H1 (cell line): Measurements from ENCODE around the gene EMD. TPM values are rescaled to one million over a fixed set of nuclear protein-coding genes. Genes with fewer than 3 reads are reported as not detected.

ENCODE experiments used
- CTCF ChIA-PET: fragments of 300-600 bp; sonication (Branson Sonifier 250); formaldehyde crosslinking; loops from one replicate; lab custom pipeline; 2021; ENCODE audit not compliant: partially characterized antibody; lab: Charles Lee
- POLR2A ChIA-PET: fragments of 300-600 bp; sonication (Branson Sonifier 250); formaldehyde crosslinking; loops from one replicate; lab custom pipeline; 2021; ENCODE audit warnings: inconsistent platforms; ENCODE audit not compliant: partially characterized antibody; lab: Charles Lee
- DNase-seq, 2 experiments: peaks; one replicate each; pipeline versions ENCODE4 v3.0.0 to v3.0.0-alpha.2; 2010 to 2022; ENCODE audit warnings: low spot score in 2 of 2, low read depth in 1 of 2, mixed read lengths in 1 of 2
- FAIRE-seq: peaks from 2 replicates; lab custom pipeline; 2011; peaks lifted over from hg19 to GRCh38; lab: Jason Lieb, UNC
- H2AFZ ChIP-seq: 2 replicates; pipeline ENCODE4 v1.8.1; 2012; ENCODE audit warnings: low read length, inconsistent platforms
- H2AK5ac ChIP-seq: 2 replicates; pipeline ENCODE4 v1.6.1; 2013; ENCODE audit warnings: low read depth, low read length
- H2BK120ac ChIP-seq: replicated peaks from 2 replicates; pipeline ENCODE3; 2013; ENCODE audit warnings: low read depth, low read length, inconsistent platforms
- H2BK12ac ChIP-seq: 2 replicates; pipeline ENCODE4 v1.6.1; 2013; ENCODE audit warnings: low read depth, low read length
- H2BK15ac ChIP-seq: 2 replicates; pipeline ENCODE4 v1.6.1; 2013; ENCODE audit warnings: low read length
- H2BK20ac ChIP-seq: 2 replicates; pipeline ENCODE4 v1.6.1; 2013; ENCODE audit warnings: low read length
- H2BK5ac ChIP-seq: 2 replicates; pipeline ENCODE4 v1.6.1; 2013; ENCODE audit warnings: low read depth, low read length
- H3K14ac ChIP-seq: 2 replicates; pipeline ENCODE4 v1.6.1; 2013; ENCODE audit warnings: inconsistent platforms; ENCODE audit not compliant: insufficient read length
- H3K18ac ChIP-seq: 2 replicates; pipeline ENCODE4 v1.6.1; 2013; ENCODE audit warnings: low read length; ENCODE audit errors: extremely low read depth
- H3K23ac ChIP-seq: 2 replicates; pipeline ENCODE4 v1.6.1; 2013; ENCODE audit warnings: inconsistent platforms; ENCODE audit not compliant: insufficient read length
- H3K23me2 ChIP-seq: 2 replicates; pipeline ENCODE4 v1.6.1; 2013; ENCODE audit warnings: low read depth, low read length
- H3K27ac ChIP-seq: 2 replicates; pipeline ENCODE4 v1.6.1; 2011; ENCODE audit warnings: low read depth, low read length, inconsistent platforms
- H3K27me3 ChIP-seq, 4 experiments: replicated peaks in 1 of 4; 1 replicate in 1 of 4; 2 replicates in 3 of 4; pipeline versions ENCODE4 v1.6.1 to v1.8.1; 2011 to 2013; ENCODE audit warnings: low read length in 3 of 4, mild to moderate bottlenecking in 3 of 4, inconsistent platforms in 2 of 4, mixed read lengths in 2 of 4, moderate library complexity in 1 of 4; ENCODE audit not compliant: control insufficient read depth in 3 of 4, insufficient read depth in 3 of 4; ENCODE audit errors: extremely low read depth in 1 of 4
- H3K36me3 ChIP-seq, 4 experiments: 2 replicates each; pipeline versions ENCODE4 v1.6.1 to v1.8.1; 2011 to 2013; ENCODE audit warnings: mild to moderate bottlenecking in 4 of 4, low read length in 3 of 4, moderate library complexity in 2 of 4, control low read depth in 1 of 4, inconsistent platforms in 1 of 4; ENCODE audit not compliant: insufficient read depth in 4 of 4, control insufficient read depth in 2 of 4
- H3K4ac ChIP-seq: replicated peaks from 2 replicates; pipeline ENCODE3; 2013; ENCODE audit warnings: low read length, low read depth, mixed read lengths, inconsistent platforms; ENCODE audit not compliant: insufficient read length
- H3K4me1 ChIP-seq, 4 experiments: replicated peaks in 1 of 4; 1 replicate in 1 of 4; 2 replicates in 3 of 4; pipeline versions ENCODE4 v1.6.1 to v1.8.1; 2011 to 2013; ENCODE audit warnings: low read length in 3 of 4, inconsistent platforms in 2 of 4, mixed read lengths in 1 of 4; ENCODE audit not compliant: insufficient read depth in 4 of 4, control insufficient read depth in 3 of 4
- H3K4me2 ChIP-seq, 2 experiments: 2 replicates each; pipeline versions ENCODE4 v1.6.1 to v1.8.1; 2011 to 2013; ENCODE audit warnings: low read depth in 2 of 2, low read length in 2 of 2, control low read depth in 1 of 2, inconsistent platforms in 1 of 2, mild to moderate bottlenecking in 1 of 2; ENCODE audit not compliant: insufficient read depth in 1 of 2
- H3K4me3 ChIP-seq, 4 experiments: fragments of 200-600, 300-600 bp in 1 of 4; sonication (generic), shearing (Covaris generic), sonication (Bioruptor Twin) in 1 of 4; 2 replicates each; pipeline versions ENCODE4 v1.5.1 to v1.8.1; 2011 to 2016; ENCODE audit warnings: low read length in 4 of 4, low read depth in 3 of 4, control low read depth in 2 of 4, inconsistent platforms in 2 of 4, mild to moderate bottlenecking in 2 of 4, mixed read lengths in 1 of 4, moderate library complexity in 1 of 4; ENCODE audit not compliant: insufficient read depth in 2 of 4; ENCODE audit errors: extremely low read depth in 1 of 4
- H3K56ac ChIP-seq: replicated peaks from 2 replicates; pipeline ENCODE3; 2013; ENCODE audit warnings: low read depth, mild to moderate bottlenecking, mixed read lengths, low read length, inconsistent platforms; ENCODE audit not compliant: insufficient read length
- H3K79me1 ChIP-seq: 2 replicates; pipeline ENCODE4 v1.6.1; 2013; ENCODE audit warnings: low read depth, low read length, control low read depth
- H3K79me2 ChIP-seq, 2 experiments: 2 replicates each; pipeline versions ENCODE4 v1.6.1 to v1.8.1; 2012 to 2013; ENCODE audit warnings: low read length in 2 of 2, mild to moderate bottlenecking in 2 of 2, inconsistent platforms in 1 of 2; ENCODE audit not compliant: insufficient read depth in 2 of 2, control insufficient read depth in 1 of 2
- H3K9ac ChIP-seq, 4 experiments: replicated peaks in 1 of 4; 1 replicate in 1 of 4; 2 replicates in 3 of 4; pipeline versions ENCODE4 v1.6.1 to v1.8.1; 2011 to 2013; ENCODE audit warnings: low read depth in 3 of 4, low read length in 3 of 4, control low read depth in 2 of 4, mild to moderate bottlenecking in 2 of 4, moderate library complexity in 2 of 4, inconsistent platforms in 1 of 4; ENCODE audit errors: extremely low read depth in 1 of 4
- H3K9me3 ChIP-seq, 2 experiments: 2 replicates each; pipeline versions ENCODE4 v1.6.1 to v1.8.1; 2012 to 2013; ENCODE audit warnings: mild to moderate bottlenecking in 2 of 2, moderate library complexity in 2 of 2, control low read depth in 1 of 2, inconsistent platforms in 1 of 2, low read depth in 1 of 2, low read length in 1 of 2, mixed read lengths in 1 of 2; ENCODE audit not compliant: insufficient read depth in 2 of 2
- H4K20me1 ChIP-seq, 2 experiments: replicated peaks in 1 of 2; 2 replicates each; pipeline versions ENCODE3 to v1.8.1; 2011 to 2013; ENCODE audit warnings: inconsistent platforms in 2 of 2, low read length in 2 of 2, mild to moderate bottlenecking in 1 of 2; ENCODE audit not compliant: insufficient read depth in 2 of 2, control insufficient read depth in 1 of 2
- H4K5ac ChIP-seq: 2 replicates; pipeline ENCODE4 v1.6.1; 2013; ENCODE audit warnings: low read length, low read depth, mixed read lengths, inconsistent platforms; ENCODE audit not compliant: insufficient read length
- H4K8ac ChIP-seq: 2 replicates; pipeline ENCODE4 v1.8.0; 2013; ENCODE audit warnings: mild to moderate bottlenecking, moderate library complexity, low read length, inconsistent platforms; ENCODE audit not compliant: insufficient read depth; ENCODE audit errors: extremely low read depth
- H4K91ac ChIP-seq: replicated peaks from 2 replicates; pipeline ENCODE3; 2013; ENCODE audit warnings: low read length, mixed read lengths, inconsistent platforms; ENCODE audit not compliant: insufficient read length
- ASH2L ChIP-seq: fragments of 200-600, 300-600 bp; sonication (generic); IDR thresholded peaks from one replicate; pipeline ENCODE4 v1.7.1; 2017; ENCODE audit warnings: low read length
- EGR1 ChIP-seq: IDR thresholded peaks from 2 replicates; pipeline ENCODE4 v1.6.1; 2011; ENCODE audit warnings: low read depth, low read length, borderline replicate concordance
- JUN ChIP-seq: IDR thresholded peaks from 2 replicates; pipeline ENCODE4 v1.6.1; 2011; ENCODE audit warnings: low read depth, mild to moderate bottlenecking, improper control_type of control experiment, low read length
- NANOG ChIP-seq: IDR thresholded peaks from 2 replicates; pipeline ENCODE4 v1.6.1; 2011; ENCODE audit warnings: low read length, low read depth, mild to moderate bottlenecking, inconsistent platforms; ENCODE audit not compliant: insufficient read depth, poor library complexity, severe bottlenecking
- NRF1 ChIP-seq: IDR thresholded peaks from 2 replicates; pipeline ENCODE4 v1.6.1; 2011; ENCODE audit warnings: mild to moderate bottlenecking, low read depth, low read length, improper control_type of control experiment
- TBP ChIP-seq: IDR thresholded peaks from 2 replicates; pipeline ENCODE4 v1.6.1; 2011; ENCODE audit warnings: low read depth, low read length, improper control_type of control experiment
- WGBS, 2 experiments: shearing (Covaris generic) in 1 of 2; methylation state at CpG; one replicate each; pipeline versions ENCODE4 v1.1.6 to v1.1.7; 2013 to 2015; ENCODE audit warnings: low lambda C conversion rate in 2 of 2, mixed read lengths in 2 of 2, inconsistent platforms in 1 of 2, low coverage in 1 of 2, missing lambda C conversion rate in 1 of 2; ENCODE audit not compliant: insufficient replicate concordance in 2 of 2, insufficient coverage in 1 of 2, insufficient read length in 1 of 2; ENCODE audit errors: extremely low coverage in 1 of 2, missing lambda C conversion rate in 1 of 2; 5-methylcytosine and 5-hydroxymethylcytosine counted together
- polyA plus RNA-seq, 7 experiments: library from polyadenylated mRNA; depleted of rRNA in 3 of 7; stranded (reverse) in 5 of 7; unstranded in 2 of 7; fragments of >200 nt in 5 of 7; fragments of 200-250 nt in 2 of 7; gene quantifications; 1 replicate in 5 of 7; 2 replicates in 1 of 7; 4 replicates in 1 of 7; pipeline versions ENCODE4 v1.2.1 to v1.2.3, GENCODE V29; 2011 to 2013; ENCODE audit warnings: missing spikeins in 2 of 7, mixed read lengths in 2 of 7
- total RNA-seq: library from RNA; stranded (reverse); fragmentation: NEBNext Ultra II Directional; extraction: Animal tissue kit (Norgen Biotek cat#: 25700); gene quantifications from 2 replicates; pipeline ENCODE4 v1.2.1, GENCODE V29; 2021

EMD gene
- total and polyA plus RNA-seq, 2 of the 8 experiments (the other 6 are each of a cell fraction or from before 2014, with no cell fraction given): 45.5 to 109 TPM

DNA sequence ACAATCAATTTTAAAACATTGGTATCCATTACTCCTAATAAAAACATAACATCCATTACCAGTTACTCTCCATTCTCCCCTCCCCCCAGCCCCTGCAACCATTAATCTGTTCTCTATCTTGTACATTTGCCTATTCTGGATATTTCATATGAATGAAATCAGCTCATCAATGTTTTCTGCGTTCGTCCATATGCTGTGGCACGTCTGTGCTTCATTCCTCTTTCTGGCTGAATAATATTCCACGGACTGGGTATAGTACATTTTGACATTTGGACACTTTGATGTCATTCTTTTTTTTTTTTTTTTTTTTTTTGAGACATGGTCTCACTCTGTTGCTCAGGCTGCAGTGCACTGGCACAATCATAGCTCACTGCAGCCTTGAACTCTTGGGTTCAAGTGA is 24.8 kb downstream of the EMD start:
- H3K23ac ChIP-seq: no peak overlapping the region
- no peak overlapping the region for H2AFZ ChIP-seq
- H4K8ac ChIP-seq: no peak overlapping the region
- H3K23me2 ChIP-seq: peaks cover 6% of the 10 kb centered on the region; the same call in 1 of the 2 replicates
- POLR2A ChIA-PET: interaction anchor here (7.9 kb wide), 1 partner anchor 15 kb away, joined by 76 read pairs; no protein-coding TSS in a partner anchor
- no peak overlapping the region for H3K18ac ChIP-seq
- H3K9me3 ChIP-seq: no peaks in the 10 kb centered on the region
- no peak overlapping the region for H3K4me3 ChIP-seq
- no peak overlapping the region for H2BK12ac ChIP-seq
- no peak overlapping the region for H3K27ac ChIP-seq
- H4K91ac ChIP-seq: no peak overlapping the region
- H3K27me3 ChIP-seq: no peaks in the 10 kb centered on the region
- FAIRE-seq (no peak), DNase-seq (no peak)
- no peak overlapping the region for H3K4ac ChIP-seq
- peaks cover 0 to 8% of the 10 kb centered on the region in 2 experiments; a peak in 2 of 4 replicates for H3K79me2 ChIP-seq
- H4K5ac ChIP-seq: no peak overlapping the region
- no peak overlapping the region for H2BK15ac ChIP-seq
- no peaks in the 10 kb centered on the region for H3K79me1 ChIP-seq
- peaks cover 3 to 4% of the 10 kb centered on the region in 2 experiments for H4K20me1 ChIP-seq
- CTCF ChIA-PET: no interaction called here
- H3K36me3 ChIP-seq: peaks cover 13 to 25% (median 19%) of the 10 kb centered on the region in 4 experiments
- no peak overlapping the region for H3K14ac ChIP-seq
- TF ChIP-seq TBP: no peak
- TF ChIP-seq JUN: no peak
- no peak for TF ChIP-seq EGR1
- no peak for TF ChIP-seq NRF1
- no peak for TF ChIP-seq ASH2L
- TF ChIP-seq NANOG: no peak
- H3K9ac ChIP-seq: no peak overlapping the region
- H3K56ac ChIP-seq: no peak overlapping the region
- no peak overlapping the region for H2AK5ac ChIP-seq
- H2BK5ac ChIP-seq: no peak overlapping the region
- no peak overlapping the region for H3K4me2 ChIP-seq
- H2BK120ac ChIP-seq: no peak overlapping the region
- peaks cover 0 to 9% (median 1%) of the 10 kb centered on the region in 4 experiments; a peak in 3 of 7 replicates for H3K4me1 ChIP-seq
- WGBS, 2 experiments: 98% methylated on average over 4 of the region's 4 CpGs; no CpG with 5 or more reads in 1 of the 2 experiments
- H2BK20ac ChIP-seq: no peak overlapping the region
